GM12872 (cell line): ENCODE measurements around the gene SPHK1.
A peak's percentile ranks its signal among the peaks of the same experiment; 100 is the strongest.

ENCODE experiments used
- TF ChIP-seq, protein P1 (sequence below): IDR thresholded peaks from 3 replicates; pipeline ENCODE4 v1.5.1; 2011; ENCODE audit warnings: low read depth, mild to moderate bottlenecking, low read length, moderate library complexity; ENCODE audit not compliant: insufficient read depth

SPHK1 gene

DNA sequence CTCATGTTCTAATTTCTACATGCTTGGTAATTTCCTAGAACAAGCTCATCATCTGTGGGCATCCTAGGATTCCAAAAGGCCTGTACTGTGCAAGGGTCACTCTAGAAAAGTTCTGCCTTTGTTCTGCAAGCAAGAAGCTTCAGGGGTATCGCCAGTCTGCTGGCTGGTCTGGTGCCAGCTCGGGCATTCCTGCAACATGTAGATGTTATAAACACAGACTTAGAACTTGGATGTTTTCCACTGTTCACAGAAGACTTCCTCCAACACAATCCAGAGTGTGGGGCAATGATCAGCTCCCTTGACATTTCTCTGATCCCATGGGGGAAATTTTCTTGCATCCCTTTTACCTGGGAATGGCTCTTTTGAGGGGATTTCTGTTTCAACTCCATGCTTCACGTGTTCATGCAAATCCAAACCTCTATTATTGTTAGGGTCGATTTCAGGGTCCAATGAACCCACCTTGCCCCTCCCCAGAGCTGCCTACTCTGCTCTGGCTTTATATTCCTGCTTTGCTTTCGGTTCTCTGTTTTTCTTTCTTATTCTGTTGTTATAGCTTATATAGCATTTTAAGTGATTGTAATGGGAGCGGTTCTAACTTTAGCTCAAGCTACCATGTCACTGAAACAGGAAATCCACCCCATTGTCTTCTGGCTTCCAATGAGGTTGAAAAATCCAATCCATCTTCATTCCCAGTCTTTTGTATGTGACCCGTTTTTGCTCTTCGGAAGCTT is 43.3 kb downstream of the SPHK1 start:
- TF ChIP-seq, protein P1, sequence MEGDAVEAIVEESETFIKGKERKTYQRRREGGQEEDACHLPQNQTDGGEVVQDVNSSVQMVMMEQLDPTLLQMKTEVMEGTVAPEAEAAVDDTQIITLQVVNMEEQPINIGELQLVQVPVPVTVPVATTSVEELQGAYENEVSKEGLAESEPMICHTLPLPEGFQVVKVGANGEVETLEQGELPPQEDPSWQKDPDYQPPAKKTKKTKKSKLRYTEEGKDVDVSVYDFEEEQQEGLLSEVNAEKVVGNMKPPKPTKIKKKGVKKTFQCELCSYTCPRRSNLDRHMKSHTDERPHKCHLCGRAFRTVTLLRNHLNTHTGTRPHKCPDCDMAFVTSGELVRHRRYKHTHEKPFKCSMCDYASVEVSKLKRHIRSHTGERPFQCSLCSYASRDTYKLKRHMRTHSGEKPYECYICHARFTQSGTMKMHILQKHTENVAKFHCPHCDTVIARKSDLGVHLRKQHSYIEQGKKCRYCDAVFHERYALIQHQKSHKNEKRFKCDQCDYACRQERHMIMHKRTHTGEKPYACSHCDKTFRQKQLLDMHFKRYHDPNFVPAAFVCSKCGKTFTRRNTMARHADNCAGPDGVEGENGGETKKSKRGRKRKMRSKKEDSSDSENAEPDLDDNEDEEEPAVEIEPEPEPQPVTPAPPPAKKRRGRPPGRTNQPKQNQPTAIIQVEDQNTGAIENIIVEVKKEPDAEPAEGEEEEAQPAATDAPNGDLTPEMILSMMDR = no peak

DNA sequence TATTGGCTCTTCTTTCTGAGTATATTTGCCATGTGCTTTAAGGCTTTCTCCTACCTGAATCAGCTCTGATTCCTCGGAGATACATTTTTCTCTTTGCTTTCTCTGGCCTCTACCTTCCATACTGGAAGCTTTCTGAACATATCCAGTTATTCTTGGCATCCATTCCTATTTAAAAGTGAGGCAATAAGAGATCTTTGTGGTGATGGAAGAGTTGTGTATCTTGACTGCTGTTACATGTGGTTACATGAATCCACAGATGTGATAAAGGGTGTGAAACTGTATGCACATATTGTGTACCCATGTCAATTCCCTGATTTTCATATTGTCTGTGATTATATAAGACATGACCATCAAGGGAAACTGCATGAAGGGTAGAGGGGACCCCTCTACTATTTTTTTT is 44.1 kb downstream of the SPHK1 start:
- TF ChIP-seq, protein P1 = no peak

DNA sequence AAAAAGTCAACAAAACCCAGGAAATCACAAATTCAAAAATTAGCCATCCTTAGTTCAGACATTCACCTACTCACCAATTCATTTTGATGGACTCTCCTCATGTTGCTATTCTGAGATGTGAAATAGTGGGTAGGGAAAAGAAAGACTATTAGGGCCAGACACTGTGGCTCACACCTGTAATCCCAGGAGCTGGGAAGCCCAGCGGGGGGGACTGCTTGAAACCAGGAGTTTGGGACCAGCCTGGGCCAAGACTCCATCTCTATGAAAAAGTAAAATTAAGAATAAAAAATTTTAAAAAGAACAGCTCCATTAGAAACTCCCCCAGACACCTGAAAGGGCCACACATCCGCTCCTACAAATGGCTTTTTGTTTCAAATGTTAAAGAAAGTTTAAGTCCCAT is 47.1 kb downstream of the SPHK1 start:
- TF ChIP-seq, protein P1 = no peak

DNA sequence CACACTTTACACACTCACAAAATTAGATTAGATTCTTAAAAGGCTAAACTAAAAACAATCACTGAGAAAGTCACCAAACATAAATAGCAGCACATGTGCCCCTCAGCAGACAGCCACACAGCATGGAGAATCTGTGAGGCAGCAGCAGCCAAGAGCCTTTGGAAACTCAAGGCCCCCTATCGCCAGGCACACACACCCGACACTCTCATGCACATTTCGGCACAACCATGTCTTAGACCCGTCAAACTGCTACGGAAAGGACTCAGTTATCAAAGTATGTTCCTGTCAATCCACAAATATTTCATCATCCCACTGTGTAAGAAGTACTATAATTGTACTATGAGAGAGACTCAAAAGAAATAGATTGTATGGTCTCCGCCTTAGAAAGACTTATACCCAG is 47.6 kb downstream of the SPHK1 start:
- TF ChIP-seq, protein P1 = no peak

DNA sequence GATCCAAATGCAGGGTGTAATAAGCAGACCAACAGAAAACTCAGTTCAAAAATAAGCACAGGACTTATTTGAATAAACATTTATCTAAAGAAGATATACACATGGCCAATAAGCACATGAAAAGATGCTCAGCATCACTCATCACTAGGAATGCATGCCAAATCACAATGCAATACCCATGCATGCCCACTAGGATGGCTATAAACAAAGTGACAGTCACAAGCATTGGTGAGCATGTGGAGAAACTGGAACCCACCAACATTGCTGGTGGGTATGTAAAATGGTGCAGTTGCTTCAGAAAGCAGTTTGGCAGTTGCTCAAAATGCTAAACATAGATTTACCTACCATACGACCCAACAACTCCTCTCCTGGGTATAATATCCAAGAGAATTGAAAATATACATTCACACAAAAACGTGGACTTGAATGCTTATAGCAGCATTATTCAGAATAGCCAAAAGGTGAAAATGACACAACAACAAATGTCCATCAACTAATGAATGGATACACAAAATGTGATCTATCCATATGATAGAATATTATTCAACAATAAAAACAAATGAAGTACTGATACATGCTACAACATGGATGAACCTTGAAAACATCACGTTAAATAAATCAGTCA is 48.4 kb downstream of the SPHK1 start:
- TF ChIP-seq, protein P1 = peak; percentile 71

DNA sequence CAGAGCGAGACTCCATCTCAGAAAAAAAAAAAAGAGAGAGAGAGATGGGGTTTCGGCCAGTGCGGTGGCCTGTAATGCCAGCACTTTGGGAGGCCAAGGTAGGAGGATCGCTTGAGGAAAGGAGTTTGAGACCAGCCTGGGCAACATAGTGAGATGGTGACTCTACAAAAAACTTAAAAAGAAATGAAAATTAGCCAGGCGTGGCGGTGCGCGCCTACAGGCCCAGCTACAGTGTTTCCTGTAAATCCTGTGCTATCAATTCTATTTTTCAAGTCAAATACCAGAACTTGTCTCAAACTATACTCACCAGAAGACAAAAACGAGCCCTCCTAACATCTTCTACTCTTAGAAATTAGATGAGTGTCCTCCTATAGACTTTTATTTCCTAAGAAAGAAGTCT is 49.3 kb downstream of the SPHK1 start:
- TF ChIP-seq, protein P1 = no peak

DNA sequence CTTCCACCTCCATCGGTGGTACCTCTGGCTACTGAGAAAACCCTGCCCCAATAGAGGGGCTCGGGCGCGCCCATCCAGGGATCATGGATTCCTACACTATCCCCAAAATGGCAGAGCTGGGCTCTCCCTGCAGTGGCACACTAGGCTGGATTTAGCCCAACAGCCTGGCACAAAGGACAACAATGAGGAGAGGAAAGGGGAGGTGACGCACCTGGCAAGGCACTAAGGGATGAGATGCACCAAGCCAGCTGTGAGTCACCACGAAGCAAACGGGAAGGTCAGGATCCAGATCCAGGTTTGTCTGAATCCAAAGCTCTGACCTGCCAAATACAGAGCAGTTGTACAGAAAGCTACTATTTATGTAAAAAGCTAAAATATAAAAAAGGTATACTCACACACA is 50.5 kb downstream of the SPHK1 start:
- TF ChIP-seq, protein P1 = no peak
